ENCODE data around the gene FAM241B.

- no peak for TF ChIP-seq CTCF (IDR thresholded peaks at IDR 0.05; ENCODE audit: insufficient read depth, low read length)
- no peak for TF ChIP-seq GABPA (IDR thresholded peaks at IDR 0.05; ENCODE audit: low read depth)
- no peak for TF ChIP-seq POLR2AphosphoS5 (IDR thresholded peaks at IDR 0.05; ENCODE audit: low read depth)
- TF ChIP-seq, protein P1, sequence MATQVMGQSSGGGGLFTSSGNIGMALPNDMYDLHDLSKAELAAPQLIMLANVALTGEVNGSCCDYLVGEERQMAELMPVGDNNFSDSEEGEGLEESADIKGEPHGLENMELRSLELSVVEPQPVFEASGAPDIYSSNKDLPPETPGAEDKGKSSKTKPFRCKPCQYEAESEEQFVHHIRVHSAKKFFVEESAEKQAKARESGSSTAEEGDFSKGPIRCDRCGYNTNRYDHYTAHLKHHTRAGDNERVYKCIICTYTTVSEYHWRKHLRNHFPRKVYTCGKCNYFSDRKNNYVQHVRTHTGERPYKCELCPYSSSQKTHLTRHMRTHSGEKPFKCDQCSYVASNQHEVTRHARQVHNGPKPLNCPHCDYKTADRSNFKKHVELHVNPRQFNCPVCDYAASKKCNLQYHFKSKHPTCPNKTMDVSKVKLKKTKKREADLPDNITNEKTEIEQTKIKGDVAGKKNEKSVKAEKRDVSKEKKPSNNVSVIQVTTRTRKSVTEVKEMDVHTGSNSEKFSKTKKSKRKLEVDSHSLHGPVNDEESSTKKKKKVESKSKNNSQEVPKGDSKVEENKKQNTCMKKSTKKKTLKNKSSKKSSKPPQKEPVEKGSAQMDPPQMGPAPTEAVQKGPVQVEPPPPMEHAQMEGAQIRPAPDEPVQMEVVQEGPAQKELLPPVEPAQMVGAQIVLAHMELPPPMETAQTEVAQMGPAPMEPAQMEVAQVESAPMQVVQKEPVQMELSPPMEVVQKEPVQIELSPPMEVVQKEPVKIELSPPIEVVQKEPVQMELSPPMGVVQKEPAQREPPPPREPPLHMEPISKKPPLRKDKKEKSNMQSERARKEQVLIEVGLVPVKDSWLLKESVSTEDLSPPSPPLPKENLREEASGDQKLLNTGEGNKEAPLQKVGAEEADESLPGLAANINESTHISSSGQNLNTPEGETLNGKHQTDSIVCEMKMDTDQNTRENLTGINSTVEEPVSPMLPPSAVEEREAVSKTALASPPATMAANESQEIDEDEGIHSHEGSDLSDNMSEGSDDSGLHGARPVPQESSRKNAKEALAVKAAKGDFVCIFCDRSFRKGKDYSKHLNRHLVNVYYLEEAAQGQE (IDR thresholded peaks at IDR 0.05; ENCODE audit: insufficient replicate concordance, low read depth): no peak
Measured at GRCh38 chr10:69662901-69663300, 32.9 kb downstream of the FAM241B start.
